ENCODE results near the gene GNPTG.

Gene GNPTG

DNA sequence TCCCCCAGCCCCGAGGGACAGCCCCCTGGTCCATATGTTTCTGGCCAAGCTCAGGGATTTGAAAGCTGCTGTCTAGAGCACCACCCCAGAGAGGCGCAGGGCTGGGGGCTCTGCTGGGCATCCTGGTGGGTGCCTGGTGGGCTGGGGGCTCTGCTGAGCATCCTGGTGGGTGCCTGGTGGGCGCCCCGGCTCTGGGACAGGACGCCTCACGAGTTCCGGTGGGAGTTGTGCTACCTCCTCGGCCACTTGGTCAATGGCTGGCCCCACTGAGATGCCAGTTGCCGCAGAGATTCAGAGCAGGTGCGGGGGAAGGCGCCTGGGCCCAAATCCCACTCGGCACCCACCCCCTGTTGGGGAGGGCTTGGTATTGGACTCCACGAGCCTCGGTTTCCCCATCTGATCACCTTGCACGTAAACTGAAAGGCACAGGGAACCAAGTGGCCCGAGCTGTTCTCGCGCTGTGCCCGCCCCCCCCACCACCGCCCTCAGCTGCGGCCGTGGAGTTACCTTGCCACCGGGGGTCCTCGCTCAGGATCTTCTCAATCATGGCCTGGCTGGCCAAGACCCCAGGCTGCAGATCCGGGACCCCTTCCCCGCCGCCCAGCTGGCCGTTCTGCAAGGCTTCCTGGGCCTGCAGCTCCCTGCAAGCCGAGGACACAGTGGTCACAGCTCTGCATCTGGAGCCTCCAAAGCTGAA is 49.5 kb downstream of the GNPTG start:
- no peak for DNase-seq

GRCh38 chr16:1401758-1402154 is 50.0 kb downstream of the GNPTG start:
- no peak for DNase-seq

GRCh38 chr16:1403036-1403435 is 51.3 kb downstream of the GNPTG start:
- no peak for DNase-seq

DNA sequence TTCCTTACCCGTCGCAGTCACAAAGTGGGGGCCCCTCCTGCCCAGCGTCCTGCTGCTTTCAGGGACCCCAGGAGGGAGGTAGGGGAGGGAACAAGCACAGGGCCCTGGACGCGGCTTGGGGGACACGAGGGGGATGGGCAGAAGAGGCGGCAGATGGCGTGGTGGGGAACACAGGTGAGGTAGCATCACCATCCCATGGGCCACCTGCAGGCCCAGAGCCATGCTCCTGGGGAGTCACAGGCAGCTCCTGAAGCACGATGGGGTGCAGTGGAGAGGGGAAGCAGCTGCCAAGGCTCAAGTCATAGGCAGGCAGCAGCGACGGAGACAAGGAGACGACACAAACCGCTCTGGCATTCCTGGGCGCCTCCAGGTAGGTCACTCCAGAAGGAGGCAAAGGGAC is 52.0 kb downstream of the GNPTG start:
- no peak for DNase-seq

DNA sequence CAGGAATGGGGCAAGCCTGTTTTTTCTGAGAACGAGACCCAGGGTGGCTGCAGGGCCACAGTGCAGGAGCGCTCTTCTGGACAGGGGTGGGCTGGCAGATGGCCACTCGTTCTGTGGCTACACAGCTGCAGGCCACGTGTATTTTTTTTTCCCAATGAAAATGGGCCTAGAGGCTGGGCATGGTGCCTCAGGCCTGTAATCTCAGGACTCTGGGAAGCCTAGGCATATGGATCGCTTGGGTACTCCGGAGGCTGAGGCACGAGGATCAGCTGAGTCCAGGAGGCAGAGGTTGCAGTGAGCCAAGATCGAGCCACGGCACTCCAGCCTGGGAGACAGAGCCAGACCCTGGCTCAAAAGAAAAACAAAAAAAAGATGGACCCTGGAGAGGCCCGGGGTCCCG is 56.0 kb downstream of the GNPTG start:
- no peak for DNase-seq

DNA sequence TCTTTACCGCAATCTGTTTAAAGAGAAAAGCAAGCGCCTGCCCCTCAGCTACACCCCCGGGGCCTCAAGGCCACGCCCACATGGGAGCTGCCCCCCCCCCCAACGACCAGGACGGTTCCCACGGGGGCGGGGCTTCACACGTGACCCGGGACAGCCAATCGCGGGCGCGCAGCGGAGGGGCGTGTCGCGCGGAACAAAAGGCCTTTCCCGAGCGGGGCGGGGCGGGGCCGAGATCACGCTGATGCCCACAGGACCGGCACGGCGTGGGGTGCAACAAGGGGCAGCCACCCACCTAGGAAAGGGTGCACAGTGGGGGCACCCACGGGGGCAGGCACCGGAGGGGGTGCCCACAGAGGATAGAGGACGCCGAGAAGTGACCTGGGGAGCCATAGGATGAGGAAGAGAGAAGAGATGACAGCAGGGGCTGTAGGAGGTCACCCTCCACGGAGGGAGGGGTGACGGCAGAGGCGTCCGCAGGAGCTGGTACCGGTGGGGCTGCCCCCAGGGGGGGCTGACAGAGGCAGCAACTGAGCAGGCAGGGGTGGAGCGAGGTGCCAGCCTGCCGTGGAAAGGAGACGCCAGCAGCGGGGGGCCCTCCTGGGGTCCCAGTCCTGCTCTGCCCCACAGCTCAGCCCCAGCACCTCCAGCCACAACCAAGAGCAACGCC is 56.6 kb downstream of the GNPTG start:
- DNase-seq, result peak; percentile 76

DNA sequence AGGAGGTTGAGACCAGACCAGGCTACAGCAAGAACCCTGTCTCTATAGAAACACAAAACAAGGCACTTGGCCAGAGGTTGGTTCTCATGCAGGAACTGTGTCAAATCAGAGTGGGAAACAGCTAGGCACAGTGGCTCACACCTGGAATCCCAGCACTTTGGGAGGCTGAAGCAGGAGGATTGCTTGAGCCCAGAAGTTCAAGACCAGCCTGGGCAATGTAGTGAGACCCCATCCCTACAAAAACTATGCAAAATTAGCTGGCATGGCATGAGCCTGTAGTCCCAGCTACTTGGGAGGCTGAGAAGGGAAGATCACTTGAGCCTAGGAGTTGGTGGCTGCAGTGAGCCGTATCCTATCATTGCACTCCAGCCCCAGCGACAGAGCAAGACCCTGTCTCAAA is 61.1 kb downstream of the GNPTG start:
- no peak for DNase-seq
